HG02885 (cell line): ENCODE measurements around the gene C1QC.

Source experiments
- ATAC-seq: cut with Tn5 transposase; IDR thresholded peaks from one replicate; pipeline ENCODE4 v1.9.1; 2021; ENCODE audit warnings: mild to moderate bottlenecking; ENCODE audit not compliant: unreplicated experiment, poor library complexity

The C1QC gene

DNA sequence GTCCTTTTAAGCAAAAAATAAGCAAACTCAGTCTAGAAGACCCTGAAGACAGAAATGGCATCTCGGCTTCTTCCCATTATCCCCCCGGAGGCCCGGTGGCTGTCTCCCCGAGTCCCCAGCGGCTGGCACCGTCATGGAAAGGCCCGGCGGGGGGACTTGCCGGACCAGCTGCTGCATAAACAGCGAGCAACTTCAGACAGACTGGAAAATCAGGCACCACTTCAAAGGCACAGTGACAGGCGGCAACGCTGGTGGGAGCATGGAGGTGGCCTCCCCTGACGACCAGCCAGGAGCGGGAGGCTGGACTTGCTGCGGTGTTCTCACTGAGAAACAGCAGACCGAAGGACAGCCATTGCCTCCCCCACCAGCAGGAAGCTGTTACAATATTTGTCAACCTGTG lies 25.4 kb upstream of the C1QC start:
- ATAC-seq = no peak

DNA sequence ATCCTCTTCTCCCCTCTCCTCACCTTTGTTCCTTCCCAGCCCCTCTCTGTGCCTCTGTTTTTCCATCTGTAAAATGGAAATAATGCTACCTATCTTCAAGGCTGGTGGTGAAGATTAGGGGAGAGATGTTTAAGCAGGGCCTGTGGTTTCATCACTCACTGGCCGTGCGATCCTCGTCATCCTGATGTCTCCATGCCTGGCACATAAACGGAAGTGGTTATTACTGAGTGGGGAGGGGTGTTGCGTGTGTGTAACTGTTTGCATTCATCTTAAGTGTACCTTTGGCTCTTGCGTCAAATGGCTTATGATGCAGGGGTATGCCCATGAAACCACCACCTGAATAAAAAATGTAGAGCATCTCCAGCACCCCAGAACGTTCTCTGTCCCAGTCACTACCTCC lies 24.2 kb upstream of the C1QC start:
- ATAC-seq = no peak

DNA sequence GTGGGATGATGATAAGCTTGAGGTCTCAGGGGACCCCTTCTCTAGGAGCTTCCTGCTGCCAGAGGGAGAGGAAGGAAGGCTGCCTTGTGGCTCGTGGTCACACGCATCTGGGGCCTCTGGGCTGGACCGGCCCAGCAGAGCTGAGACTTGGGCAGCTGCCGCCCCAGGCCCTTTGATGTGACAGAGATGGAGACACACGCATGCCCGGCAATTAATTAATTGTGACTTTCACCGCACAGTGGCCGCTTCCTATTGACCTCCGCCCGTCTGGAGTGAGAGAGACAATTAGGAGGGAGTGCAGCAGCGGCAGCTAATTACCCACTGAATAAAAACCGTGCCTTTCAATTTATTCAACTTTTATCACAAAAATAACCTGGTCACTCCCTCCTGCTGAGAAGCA lies 23.6 kb upstream of the C1QC start:
- ATAC-seq = no peak

DNA sequence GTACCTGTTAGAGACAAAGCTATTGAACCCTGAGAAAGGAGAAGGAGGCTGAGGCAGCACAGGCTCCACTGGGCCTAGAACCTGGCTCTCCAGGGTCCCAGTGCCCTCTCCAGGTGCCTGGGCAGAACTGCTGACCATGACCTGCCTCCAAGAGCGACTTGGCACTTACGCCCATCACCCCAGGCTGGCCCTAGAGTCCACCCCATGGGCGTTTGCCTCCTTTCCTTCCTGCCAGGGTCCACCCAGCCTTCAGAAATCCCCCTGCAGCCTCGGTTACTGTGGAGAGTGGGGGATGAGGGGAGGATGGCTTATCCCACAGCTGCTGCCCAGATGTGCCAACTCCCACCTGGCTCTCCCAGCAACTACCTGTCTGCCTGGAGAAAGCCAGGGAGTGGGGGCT lies 21.7 kb upstream of the C1QC start:
- no peak for ATAC-seq

DNA sequence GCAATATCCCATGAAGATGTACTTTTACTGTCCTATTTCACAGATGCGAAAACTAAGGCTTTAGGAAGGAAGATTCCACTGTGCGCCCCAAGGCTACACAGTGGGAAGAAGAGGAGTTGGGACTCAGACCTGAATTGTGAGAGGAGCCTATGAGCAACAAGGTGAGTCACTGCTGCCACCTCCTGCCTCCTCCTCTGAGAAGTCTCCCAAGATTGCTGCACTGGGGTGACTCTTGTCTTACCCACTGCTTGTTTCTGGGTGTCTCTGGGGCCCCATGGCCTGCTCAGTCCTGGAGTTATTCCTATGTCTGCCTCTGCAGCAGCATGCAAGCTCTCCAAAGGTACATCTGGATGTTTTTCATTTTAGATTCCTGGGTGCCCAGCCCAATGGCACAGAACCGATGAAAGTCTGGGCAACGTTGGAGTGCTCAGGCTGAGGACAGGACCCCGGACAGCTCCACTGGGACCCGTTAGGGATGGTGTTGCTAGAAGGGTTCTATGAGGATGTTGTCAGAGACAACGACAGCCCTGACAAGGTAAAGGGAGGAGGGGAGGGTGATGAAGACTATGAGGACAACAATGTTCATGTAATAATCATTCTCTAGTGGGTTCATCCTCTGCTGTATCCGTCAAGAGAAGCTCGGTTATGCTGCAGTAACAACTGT lies 18.0 kb upstream of the C1QC start:
- ATAC-seq = no peak

DNA sequence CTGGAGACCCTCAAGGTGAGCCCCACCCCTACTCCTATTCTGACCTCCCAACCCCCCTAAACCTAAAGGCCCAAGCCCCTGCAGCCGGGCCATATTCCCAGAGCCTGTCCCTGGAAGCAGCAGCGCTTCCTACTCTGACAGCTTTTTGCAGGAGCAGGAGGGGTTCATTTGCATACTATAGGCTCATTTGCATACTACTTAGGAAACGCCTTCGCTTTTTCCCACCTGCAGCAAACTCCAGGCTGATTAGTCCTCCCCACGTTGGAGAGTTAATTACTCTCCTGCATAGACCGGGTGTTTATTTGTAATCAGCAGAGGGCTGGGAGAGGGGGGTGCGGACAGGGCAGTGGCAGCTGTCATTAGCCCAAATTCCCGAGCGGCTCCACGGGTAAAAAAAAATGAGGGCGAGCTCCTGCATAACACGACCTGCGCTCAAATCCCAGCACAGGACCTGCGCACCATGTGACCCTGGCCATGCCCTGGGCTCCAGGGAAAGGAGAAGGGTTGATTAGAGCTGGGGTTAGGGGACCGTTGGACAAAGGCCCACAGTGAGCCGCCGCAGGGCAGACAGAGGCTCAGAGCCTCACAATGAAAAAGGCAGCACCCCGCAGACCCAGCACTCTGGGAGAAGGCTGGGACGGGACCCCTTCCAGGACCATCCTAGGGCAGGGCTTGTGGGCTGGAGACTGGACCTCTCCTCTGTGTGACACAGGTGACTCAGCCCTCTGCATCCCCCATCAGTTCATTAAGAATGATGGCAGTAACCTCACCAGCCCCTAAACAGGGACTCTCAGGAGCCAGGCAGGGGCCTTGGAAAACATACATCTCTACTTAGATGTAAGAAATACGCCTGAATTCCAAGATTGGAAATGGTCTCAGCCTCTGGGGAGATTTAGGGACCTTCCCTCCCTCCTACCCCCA lies 16.9 kb upstream of the C1QC start:
- no peak for ATAC-seq

DNA sequence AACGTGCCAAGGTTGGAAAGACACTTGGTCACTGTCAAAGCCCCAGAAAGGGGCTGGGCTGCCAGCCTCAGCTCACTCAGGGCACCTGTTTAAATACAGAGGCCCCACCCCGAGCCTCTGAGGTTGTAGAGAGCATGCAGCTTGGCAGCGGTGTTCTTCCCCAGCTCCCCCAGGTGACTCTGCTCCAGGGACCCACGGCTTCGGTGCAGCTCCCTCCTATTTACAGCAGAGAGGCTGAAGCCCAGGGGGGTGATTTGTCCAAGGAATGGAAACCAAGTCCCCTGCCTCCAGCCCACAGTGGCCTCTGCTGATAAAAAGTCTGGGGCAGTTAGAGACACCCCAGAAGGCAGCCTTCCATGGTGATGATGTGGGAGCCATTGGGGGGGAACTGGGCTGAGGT lies 16.1 kb upstream of the C1QC start:
- no peak for ATAC-seq

DNA sequence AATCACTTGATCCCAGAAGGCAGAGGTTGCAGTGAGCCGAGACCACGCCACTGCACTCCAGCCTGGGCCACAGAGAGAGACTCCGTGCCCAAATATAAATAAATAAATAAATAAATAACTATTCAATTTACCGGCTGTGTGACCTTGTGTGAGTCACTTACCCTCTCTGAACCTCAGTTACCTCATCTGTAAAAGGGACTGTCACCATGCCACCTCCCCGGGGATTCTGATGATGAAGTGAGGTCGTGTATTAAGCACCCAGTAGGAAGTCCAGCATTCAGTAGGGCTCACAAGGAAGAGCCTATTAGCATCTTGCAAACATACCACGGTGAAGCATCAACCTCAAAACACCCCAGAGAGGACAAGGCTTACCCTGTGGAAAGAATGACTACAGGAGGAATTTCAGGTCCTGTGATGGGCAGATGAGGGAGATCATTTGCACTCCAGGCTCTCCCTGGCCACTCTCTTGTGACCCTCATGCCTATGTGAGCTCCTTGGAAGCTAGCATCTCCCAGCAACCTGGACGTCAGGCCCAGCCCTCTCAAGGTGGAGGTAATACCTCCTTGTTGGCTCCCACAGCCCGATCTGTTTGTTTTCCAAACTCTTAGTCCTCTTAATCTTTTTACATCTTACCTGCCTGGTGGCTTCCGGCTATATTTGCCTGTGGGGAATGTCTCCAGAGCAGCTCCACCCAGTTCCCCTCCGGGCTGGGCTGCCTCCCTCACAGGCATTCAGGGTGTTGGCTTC lies 14.6 kb upstream of the C1QC start:
- no peak for ATAC-seq

DNA sequence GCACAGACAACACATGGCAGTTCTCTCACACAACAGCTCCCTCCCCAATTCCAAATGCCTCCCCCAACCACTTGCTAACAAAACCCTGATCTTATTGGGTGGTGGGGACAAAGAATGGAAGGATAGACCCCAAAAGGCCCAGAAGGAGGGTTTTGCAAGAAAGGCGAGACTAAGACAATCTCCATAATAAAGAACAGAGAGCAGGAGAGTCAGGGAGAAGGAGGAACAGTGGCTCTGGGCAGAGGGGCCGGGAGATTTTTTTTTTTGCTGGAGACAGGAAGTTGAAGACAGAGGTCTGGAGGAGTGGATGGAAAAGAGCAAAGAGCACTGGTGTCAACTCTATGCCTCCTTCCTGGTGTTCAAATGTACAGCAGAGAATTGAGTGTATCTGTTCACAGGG lies 13.5 kb upstream of the C1QC start:
- no peak for ATAC-seq

DNA sequence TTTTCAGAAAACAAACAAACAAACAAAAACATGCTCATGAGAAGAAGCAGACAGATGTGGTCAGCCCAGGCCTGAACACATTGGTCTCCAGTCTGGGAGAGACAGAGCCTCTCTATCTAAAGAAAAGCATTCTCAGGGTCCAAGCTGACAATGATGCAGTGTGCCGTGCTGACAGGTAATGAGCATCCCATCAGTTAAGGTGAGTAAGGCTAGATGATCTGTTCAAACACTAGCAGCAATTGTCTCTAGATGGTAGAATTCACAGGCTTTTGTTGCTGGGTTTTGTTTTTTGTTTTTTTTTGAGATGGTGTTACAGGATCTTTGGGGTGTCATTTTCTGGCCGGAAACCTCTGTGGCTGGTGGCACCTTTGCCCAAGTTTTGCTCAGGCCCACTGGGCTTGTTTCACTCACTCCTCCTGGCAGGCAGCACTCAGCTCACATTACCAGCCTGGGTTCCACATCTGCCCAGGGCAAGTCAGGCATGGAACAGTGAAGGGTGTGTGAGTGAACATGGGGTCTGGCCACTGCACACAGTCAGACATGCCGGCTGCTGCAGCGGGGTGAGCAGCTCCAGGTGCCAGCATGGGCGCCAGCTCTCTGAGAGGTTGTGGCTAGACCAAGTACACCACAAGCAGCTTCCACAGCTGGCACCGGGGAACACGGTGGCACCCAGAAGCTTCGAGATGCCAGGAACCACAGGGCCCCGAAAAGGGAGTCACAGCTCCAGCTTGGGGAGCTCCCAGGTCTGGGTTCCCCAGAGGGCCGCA lies 9.6 kb upstream of the C1QC start:
- ATAC-seq = no peak

DNA sequence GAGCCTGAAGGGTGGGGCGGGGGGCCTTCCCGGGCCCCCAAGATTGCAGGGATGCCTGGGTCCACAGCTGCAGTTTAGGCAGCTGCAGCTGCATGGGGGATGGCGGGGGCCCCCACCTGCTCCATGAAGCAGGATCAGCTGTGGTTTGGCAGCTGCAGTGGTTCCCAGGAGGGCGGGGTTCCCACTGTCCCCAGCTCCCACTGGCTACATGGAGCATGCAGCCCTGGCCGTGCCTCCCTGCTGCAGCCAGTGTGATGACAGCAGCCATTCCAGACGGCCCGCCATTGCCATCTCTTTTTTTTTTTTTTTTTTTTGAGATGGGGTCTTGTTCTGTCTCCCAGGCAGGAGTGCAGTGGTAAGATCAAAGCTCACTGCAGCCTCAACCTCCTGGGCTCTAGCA lies 8.0 kb upstream of the C1QC start:
- no peak for ATAC-seq

DNA sequence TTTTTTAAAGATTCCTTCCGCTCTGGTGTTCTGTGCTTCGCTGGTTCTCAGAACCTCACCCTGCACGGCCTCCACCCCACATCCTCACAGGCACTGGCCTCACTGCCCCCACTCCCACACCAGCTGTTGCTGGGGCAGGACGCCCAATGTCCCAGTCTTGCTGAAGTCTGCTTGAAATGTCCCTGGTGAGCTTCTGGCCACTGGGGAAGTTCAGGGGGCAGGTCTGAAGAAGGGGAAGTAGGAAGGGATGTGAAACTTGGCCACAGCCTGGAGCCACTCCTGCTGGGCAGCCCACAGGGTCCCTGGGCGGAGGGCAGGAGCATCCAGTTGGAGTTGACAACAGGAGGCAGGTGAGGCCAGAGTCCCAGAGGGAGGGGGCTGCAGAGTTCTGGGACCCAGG lies 7.1 kb upstream of the C1QC start, which contains the start of gene C1QA:
Gene C1QA (plus strand): TSS at position 276 of the 400 bp plus-strand sequence. CDS start 989 bp downstream, outside the sequence.
- no peak for ATAC-seq

DNA sequence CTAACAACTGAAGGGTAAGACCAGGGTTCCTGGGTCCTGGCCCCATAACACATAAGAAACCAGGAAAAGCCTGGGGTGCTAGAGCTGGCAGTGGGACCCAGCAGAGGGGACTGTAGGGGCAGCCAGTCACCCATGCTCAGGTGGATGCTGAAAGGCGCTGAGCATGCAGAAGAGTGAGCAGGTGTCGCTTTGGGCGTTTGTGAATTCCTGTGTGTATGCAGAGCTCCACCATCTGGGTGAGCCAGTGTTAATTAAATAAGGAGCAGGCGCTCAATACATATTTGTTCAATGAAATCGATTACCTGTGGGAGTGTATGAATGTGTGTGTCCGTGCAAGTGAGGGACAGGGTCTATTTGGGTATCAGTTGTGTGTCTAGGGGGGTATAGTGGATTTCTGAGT lies 6.5 kb upstream of the C1QC start:
- no peak for ATAC-seq

DNA sequence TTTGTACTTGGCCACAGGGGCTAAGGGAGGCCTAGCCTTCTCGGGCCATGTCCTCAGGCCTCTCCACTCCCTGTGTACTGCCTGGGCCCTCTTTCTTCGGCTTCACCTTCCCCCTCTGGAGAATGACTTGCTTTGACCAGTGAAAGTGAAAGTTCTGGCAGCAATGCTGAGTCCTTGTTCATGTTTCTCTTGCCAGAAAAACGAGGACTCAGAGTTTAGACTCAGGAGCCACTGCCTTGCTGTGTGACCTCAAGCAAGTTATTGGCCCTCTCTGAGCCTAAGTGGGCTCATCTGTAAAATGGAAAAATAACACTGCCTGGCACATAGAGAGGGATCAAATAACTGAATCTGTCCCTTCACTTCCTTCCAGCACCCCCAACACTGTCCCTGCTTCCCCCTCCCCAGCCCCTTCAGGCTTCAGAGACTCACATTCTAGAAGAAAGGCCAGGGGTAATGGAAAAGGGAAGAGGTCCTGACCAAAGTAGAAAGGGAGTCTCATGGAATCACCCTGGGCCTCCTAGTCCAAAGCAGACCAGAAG lies 5.5 kb upstream of the C1QC start:
- ATAC-seq = no peak

DNA sequence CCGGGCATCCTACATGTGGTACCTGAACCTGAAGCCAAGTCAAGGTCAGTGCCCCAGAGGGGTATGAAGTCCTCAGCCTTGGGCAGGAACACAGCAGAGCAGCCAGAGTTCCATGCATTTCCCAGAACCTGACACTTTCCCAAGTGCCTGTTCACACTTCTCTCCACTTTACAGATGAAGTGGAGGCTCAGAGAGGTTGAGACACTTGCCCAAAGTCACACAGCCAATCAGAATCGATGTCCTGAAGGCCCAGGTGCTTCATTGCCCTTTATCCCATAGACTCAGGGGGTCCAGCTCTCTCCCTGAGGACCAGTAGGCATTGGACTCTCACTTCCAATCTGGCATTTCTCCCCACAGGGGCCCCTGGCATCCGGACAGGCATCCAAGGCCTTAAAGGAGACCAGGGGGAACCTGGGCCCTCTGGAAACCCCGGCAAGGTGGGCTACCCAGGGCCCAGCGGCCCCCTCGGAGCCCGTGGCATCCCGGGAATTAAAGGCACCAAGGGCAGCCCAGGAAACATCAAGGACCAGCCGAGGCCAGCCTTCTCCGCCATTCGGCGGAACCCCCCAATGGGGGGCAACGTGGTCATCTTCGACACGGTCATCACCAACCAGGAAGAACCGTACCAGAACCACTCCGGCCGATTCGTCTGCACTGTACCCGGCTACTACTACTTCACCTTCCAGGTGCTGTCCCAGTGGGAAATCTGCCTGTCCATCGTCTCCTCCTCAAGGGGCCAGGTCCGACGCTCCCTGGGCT lies 4.8 kb upstream of the C1QC start:
- ATAC-seq = no peak

DNA sequence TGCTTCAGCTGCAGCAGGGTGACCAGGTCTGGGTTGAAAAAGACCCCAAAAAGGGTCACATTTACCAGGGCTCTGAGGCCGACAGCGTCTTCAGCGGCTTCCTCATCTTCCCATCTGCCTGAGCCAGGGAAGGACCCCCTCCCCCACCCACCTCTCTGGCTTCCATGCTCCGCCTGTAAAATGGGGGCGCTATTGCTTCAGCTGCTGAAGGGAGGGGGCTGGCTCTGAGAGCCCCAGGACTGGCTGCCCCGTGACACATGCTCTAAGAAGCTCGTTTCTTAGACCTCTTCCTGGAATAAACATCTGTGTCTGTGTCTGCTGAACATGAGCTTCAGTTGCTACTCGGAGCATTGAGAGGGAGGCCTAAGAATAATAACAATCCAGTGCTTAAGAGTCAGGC lies 4.1 kb upstream of the C1QC start:
- no peak for ATAC-seq

DNA sequence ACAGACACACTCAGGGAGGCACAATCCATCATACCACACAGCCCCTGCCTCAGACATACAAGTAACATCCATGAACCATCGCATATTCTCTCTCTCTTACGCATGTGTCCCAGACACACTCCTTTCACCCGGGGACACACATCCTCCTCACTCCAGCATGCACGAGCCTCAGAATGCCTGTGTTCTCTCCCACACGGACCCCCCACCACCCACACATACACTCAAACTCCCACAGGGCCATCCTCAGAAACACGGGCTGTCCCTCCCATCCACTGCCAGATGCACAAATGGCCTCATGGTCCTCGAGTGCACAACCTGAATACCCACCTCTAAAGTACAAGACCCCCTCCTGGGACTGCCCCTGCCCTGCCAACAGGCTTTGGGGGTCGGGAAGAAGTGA lies 2.2 kb upstream of the C1QC start:
- no peak for ATAC-seq

DNA sequence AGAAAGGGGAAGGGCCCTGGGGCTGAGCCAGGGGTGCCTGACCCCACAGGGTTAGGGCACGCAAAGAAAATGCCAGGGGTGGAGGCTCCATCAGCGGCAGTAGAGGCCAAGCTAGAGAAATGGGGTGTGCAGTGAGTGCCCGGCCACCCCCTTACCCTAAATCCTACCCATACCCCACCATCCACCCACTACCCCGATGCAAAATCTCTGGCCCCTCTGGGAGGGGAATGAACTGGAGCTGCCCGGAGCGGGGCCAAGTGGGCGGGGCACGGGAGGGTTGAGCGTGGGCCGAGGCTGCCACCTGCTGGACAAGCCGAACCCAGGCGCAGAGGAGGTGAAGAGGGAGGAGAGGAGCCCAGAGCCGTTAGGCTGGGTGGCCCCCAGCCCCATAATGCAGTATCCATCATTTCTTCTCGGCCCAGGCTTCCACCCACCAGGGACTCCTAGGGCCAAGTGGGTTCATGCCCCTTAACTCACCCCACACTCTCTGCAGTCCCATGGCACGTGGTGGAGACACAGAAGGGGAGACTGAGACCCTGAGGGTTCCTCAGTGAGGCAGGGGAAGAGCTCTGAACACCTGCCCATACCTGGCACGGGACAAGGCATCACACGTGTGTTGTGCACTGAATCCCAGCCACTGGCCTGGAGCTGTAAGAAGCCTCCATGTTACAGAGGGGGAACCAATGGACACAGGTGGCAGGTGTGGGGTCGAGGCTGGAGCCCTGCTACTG lies 1.4 kb upstream of the C1QC start:
- ATAC-seq = no peak

DNA sequence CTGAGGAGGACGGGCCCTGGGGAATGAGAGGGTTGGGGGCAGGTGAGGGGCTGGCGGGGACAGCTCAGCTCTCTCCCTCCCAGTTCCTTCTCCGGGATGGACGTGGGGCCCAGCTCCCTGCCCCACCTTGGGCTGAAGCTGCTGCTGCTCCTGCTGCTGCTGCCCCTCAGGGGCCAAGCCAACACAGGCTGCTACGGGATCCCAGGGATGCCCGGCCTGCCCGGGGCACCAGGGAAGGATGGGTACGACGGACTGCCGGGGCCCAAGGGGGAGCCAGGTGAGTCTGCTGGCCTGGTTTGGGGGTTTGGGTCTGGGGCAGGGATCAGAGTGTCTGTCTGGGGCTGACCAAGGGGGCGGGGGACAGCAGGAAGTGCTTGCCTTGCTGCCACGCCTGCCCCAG lies 495 bp downstream of the C1QC start:
- no peak for ATAC-seq
